HepG2 (cell line): ENCODE data around the gene FAM181A. TPM values are rescaled to one million over a fixed set of nuclear protein-coding genes. Genes with fewer than 3 reads are reported as not detected.

Source experiments
- ATAC-seq: fragments of 200-7000 bp; cut with Tn5 transposase; 3 replicates; pipeline ENCODE4 v1.9.1; 2020; ENCODE audit warnings: mild to moderate bottlenecking, moderate library complexity
- BruUV-seq: library from RNA; stranded (reverse); fragments of 400-500 nt; replicated peaks from 2 replicates; lab custom pipeline; 2021; lab: Mats Ljungman, UMichigan
- CTCF ChIA-PET: fragments of 300-600 bp; formaldehyde crosslinking; extraction: SDS; loops from one replicate; lab custom pipeline; 2021; ENCODE audit warnings: low total read pairs, inconsistent platforms, low intra/inter-chr PET ratio; lab: Yijun Ruan, JAX
- POLR2A ChIA-PET: fragments of 350-600 bp; sonication (Branson Sonifier 250); formaldehyde crosslinking; loops from one replicate; lab custom pipeline; 2020; ENCODE audit warnings: antibody characterized with exemption, inconsistent platforms; lab: Yijun Ruan, JAX
- DNase-seq: peaks from one replicate; pipeline ENCODE4 v3.0.0-alpha.2; 2015; ENCODE audit warnings: low spot score
- FAIRE-seq: peaks from 3 replicates; lab custom pipeline; 2011; peaks lifted over from hg19 to GRCh38; lab: Jason Lieb, UNC
- H2AFZ ChIP-seq: one replicate; pipeline ENCODE4 v1.6.1; 2011; ENCODE audit warnings: low read length, inconsistent platforms
- H3K27ac ChIP-seq: fragments of 300-600 bp; 3 replicates; pipeline ENCODE4 v1.8.0; 2011; ENCODE audit warnings: mixed run types, mild to moderate bottlenecking, mixed read lengths, low read length, inconsistent platforms; ENCODE audit not compliant: insufficient read depth; ENCODE audit errors: extremely low read length
- H3K27me3 ChIP-seq, 2 experiments: fragments of 200-600 bp in 1 of 2; 2 replicates in 1 of 2; 3 replicates in 1 of 2; pipeline versions ENCODE4 v1.6.0 to v1.8.0; 2011; ENCODE audit warnings: low read length in 2 of 2, mild to moderate bottlenecking in 2 of 2, moderate library complexity in 2 of 2, inconsistent platforms in 1 of 2; ENCODE audit not compliant: insufficient read depth in 2 of 2, control insufficient read depth in 1 of 2
- H3K36me3 ChIP-seq, 2 experiments: fragments of 200-600 bp in 1 of 2; replicated peaks in 1 of 2; 2 replicates in 1 of 2; 3 replicates in 1 of 2; pipeline versions ENCODE4 v1.5.1 to v1.8.0; 2011; ENCODE audit warnings: low read length in 2 of 2, inconsistent platforms in 1 of 2; ENCODE audit not compliant: insufficient read depth in 2 of 2, control insufficient read depth in 1 of 2
- H3K4me1 ChIP-seq: 2 replicates; pipeline ENCODE4 v1.5.1; 2012; ENCODE audit warnings: low read length, inconsistent platforms; ENCODE audit not compliant: insufficient read depth
- H3K4me2 ChIP-seq: 2 replicates; pipeline ENCODE4 v1.6.0; 2011; ENCODE audit warnings: low read depth, low read length, inconsistent platforms
- H3K4me3 ChIP-seq, 3 experiments: fragments of 200-600 bp in 1 of 3; sonication (generic), shearing (Covaris generic) in 1 of 3; replicated peaks in 1 of 3; 2 replicates each; pipeline ENCODE4 v1.5.1; 2011 to 2016; ENCODE audit warnings: low read length in 3 of 3, inconsistent platforms in 2 of 3, low read depth in 2 of 3, mild to moderate bottlenecking in 2 of 3, control low read depth in 1 of 3, mixed read lengths in 1 of 3; ENCODE audit not compliant: insufficient read depth in 1 of 3
- H3K79me2 ChIP-seq: one replicate; pipeline ENCODE4 v1.6.1; 2011; ENCODE audit warnings: low read length, inconsistent platforms; ENCODE audit not compliant: insufficient read depth
- H3K9ac ChIP-seq: 2 replicates; pipeline ENCODE4 v1.6.0; 2011; ENCODE audit warnings: mild to moderate bottlenecking, low read depth, low read length, inconsistent platforms; ENCODE audit not compliant: insufficient read depth
- H3K9me3 ChIP-seq: 2 replicates; pipeline ENCODE4 v1.5.1; 2012; ENCODE audit warnings: mild to moderate bottlenecking, low read length
- H4K20me1 ChIP-seq: 2 replicates; pipeline ENCODE4 v1.6.0; 2011; ENCODE audit warnings: inconsistent platforms, mild to moderate bottlenecking, low read length, moderate library complexity; ENCODE audit not compliant: insufficient read depth
- KLF11 ChIP-seq: IDR thresholded peaks from 2 replicates; pipeline ENCODE4 v1.6.1; 2016; ENCODE audit warnings: missing compliant biosample characterization
- MBD4 ChIP-seq: IDR thresholded peaks from 2 replicates; pipeline ENCODE4 v1.6.1; 2012; ENCODE audit warnings: low read length, inconsistent platforms, borderline replicate concordance
- MXD3 ChIP-seq: IDR thresholded peaks from 2 replicates; pipeline ENCODE4 v1.6.1; 2016; ENCODE audit warnings: mild to moderate bottlenecking, missing biosample characterization, missing genetic modification reagents
- NPAS2 ChIP-seq: sonication (generic); formaldehyde crosslinking; IDR thresholded peaks from 2 replicates; pipeline ENCODE4 v1.8.0; 2022; ENCODE audit warnings: mild to moderate bottlenecking, missing genetic modification reagents, borderline replicate concordance
- NR3C1 ChIP-seq: sonication (generic); formaldehyde crosslinking; IDR thresholded peaks from 2 replicates; pipeline ENCODE4 v1.4.0; 2020; ENCODE audit warnings: missing genetic modification reagents
- PREB ChIP-seq: sonication (generic); formaldehyde crosslinking; IDR thresholded peaks from 2 replicates; pipeline ENCODE4 v1.4.0; 2020; ENCODE audit warnings: missing genetic modification reagents
- SMAD9 ChIP-seq: sonication (generic); formaldehyde crosslinking; IDR thresholded peaks from 2 replicates; pipeline ENCODE4 v1.5.1; 2020; ENCODE audit warnings: mild to moderate bottlenecking, missing genetic modification reagents
- SPEN ChIP-seq: sonication (generic); formaldehyde crosslinking; IDR thresholded peaks from 2 replicates; pipeline ENCODE4 v1.5.1; 2020; ENCODE audit warnings: low read depth, mild to moderate bottlenecking, missing genetic modification reagents
- STAT6 ChIP-seq: sonication (generic); formaldehyde crosslinking; IDR thresholded peaks from 2 replicates; pipeline ENCODE4 v1.4.0; 2020; ENCODE audit warnings: missing genetic modification reagents, mild to moderate bottlenecking, borderline replicate concordance
- YY1 ChIP-seq: IDR thresholded peaks from 2 replicates; pipeline ENCODE4 v1.6.1; 2011; ENCODE audit warnings: low read length, low read depth, moderate library complexity, mild to moderate bottlenecking; ENCODE audit not compliant: insufficient read depth, insufficient replicate concordance
- ZNF296 ChIP-seq: sonication (generic); formaldehyde crosslinking; conservative IDR thresholded peaks from 2 replicates; pipeline ENCODE4 v1.5.0; 2020; ENCODE audit warnings: mild to moderate bottlenecking, missing genetic modification reagents
- ZNF430 ChIP-seq: sonication (generic); formaldehyde crosslinking; IDR thresholded peaks from 2 replicates; pipeline ENCODE4 v1.9.0; 2021; ENCODE audit warnings: mild to moderate bottlenecking, missing genetic modification reagents
- ZNF432 ChIP-seq: sonication (generic); formaldehyde crosslinking; IDR thresholded peaks from 2 replicates; pipeline ENCODE4 v1.5.0; 2020; ENCODE audit warnings: missing genetic modification reagents, mild to moderate bottlenecking, borderline replicate concordance
- ZNF776 ChIP-seq: sonication (generic); formaldehyde crosslinking; IDR thresholded peaks from 2 replicates; pipeline ENCODE4 v1.4.0; 2020; ENCODE audit warnings: mild to moderate bottlenecking, missing genetic modification reagents
- ZNF841 ChIP-seq: sonication (generic); formaldehyde crosslinking; IDR thresholded peaks from 2 replicates; pipeline ENCODE4 v1.8.1; 2023; ENCODE audit warnings: missing genetic modification reagents, borderline replicate concordance
- WGBS: methylation state at CpG from one replicate; pipeline ENCODE4 v1.1.6; 2017; ENCODE audit warnings: low lambda C conversion rate; 5-methylcytosine and 5-hydroxymethylcytosine counted together
- in situ Hi-C: cut with HindIII; loops from 2 replicates; pipeline ENCODE4 v1.10.0; 2017; ENCODE audit warnings: low pct_unique_long_range_greater_than_20kb; ENCODE audit not compliant: extremely low pct_ligation_motif_present
- intact Hi-C: fragments of 100-400 bp; cut with micrococcal nuclease; formaldehyde crosslinking; loops from one replicate; pipeline ENCODE4 v1.10.0; 2022; ENCODE audit not compliant: unreplicated experiment
- polyA plus RNA-seq, 8 experiments: library from polyadenylated mRNA; depleted of rRNA in 3 of 8; stranded (reverse) in 7 of 8; unstranded in 1 of 8; fragments of >200 nt; fragmentation: Illumina TruSeq in 4 of 8; extraction: Trizol in 4 of 8; gene quantifications; 2 replicates each; pipeline versions ENCODE4 v1.2.1 to v1.2.3, GENCODE V29; 2011 to 2016; ENCODE audit warnings: low read depth in 4 of 8, missing spikeins in 1 of 8, mixed read lengths in 1 of 8; ENCODE audit not compliant: insufficient read depth in 1 of 8
- total RNA-seq, 5 experiments: library from RNA; depleted of rRNA; stranded (reverse); fragments of >200 nt; fragmentation: Illumina TruSeq; extraction: Trizol; gene quantifications; 2 replicates each; pipeline ENCODE4 v1.2.3, GENCODE V29; 2016; ENCODE audit warnings: low read depth in 1 of 5
- TF ChIP-seq, protein P1 (sequence below): sonication (generic); formaldehyde crosslinking; IDR thresholded peaks from 2 replicates; pipeline ENCODE4 v1.4.0; 2020; ENCODE audit warnings: missing genetic modification reagents, borderline replicate concordance

FAM181A gene
- total and polyA plus RNA-seq, 2 of the 13 experiments (the other 11 are each of a cell fraction or from before 2014, with no cell fraction given), result 1.1 to 1.5 TPM

DNA sequence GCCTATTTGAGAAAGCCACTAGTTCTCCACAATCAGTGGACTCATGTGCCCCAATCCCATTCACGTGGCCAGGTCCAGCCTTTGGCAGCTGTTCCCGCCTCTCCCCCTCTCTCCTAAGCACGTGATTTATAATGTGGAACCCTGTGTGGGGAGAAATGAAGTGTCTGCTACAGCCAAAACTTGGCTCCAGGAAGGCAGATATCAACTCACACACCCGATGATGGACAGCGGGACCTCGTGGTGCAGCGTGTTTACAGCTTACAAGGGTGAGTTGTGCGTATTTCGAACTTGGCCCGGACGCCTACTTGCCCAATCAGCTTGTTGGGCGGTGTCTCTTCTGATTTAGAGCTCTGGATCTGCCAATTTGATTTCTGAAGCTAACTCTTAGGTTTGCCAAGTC, 38.1 kb upstream of the FAM181A start:
- H3K27ac ChIP-seq, result no peak overlapping the region
- no peaks in the 10 kb centered on the region for H3K9me3 ChIP-seq
- H3K4me3 ChIP-seq, result no peak overlapping the region
- H3K4me2 ChIP-seq, result no peak overlapping the region
- H3K4me1 ChIP-seq, result peaks cover 28% of the 10 kb centered on the region
- H4K20me1 ChIP-seq, result no peaks in the 10 kb centered on the region
- BruUV-seq, result no TSS peak
- 10% methylated on average over 4 of the region's 12 CpGs for WGBS
- DNase-seq (no peak), ATAC-seq (no peak), FAIRE-seq (no peak)
- no peaks in the 10 kb centered on the region for H3K36me3 ChIP-seq
- intact Hi-C loops (no loop called here), in situ Hi-C loops (no loop called here)
- ChIA-PET CTCF (no interaction called here), POLR2A (no interaction called here)
- no peak overlapping the region for H3K9ac ChIP-seq
- peaks cover 5 to 49% of the 10 kb centered on the region in 2 experiments; a peak in 4 of 5 replicates for H3K27me3 ChIP-seq
- no peak overlapping the region for H2AFZ ChIP-seq
- H3K79me2 ChIP-seq, result no peaks in the 10 kb centered on the region
- TF ChIP-seq SPEN (CRISPR knock-in tag) (no peak), MXD3 (no peak), MBD4 (no peak), ZNF776 (CRISPR knock-in tag) (no peak), STAT6 (CRISPR knock-in tag) (no peak), YY1 (no peak), NR3C1 (no peak), SMAD9 (CRISPR knock-in tag) (no peak), ZNF841 (no peak), PREB (no peak), KLF11 (no peak), ZNF296 (CRISPR knock-in tag) (no peak), ZNF432 (CRISPR knock-in tag) (no peak), NPAS2 (CRISPR knock-in tag) (no peak), ZNF430 (CRISPR knock-in tag) (no peak)
- TF ChIP-seq, protein P1, sequence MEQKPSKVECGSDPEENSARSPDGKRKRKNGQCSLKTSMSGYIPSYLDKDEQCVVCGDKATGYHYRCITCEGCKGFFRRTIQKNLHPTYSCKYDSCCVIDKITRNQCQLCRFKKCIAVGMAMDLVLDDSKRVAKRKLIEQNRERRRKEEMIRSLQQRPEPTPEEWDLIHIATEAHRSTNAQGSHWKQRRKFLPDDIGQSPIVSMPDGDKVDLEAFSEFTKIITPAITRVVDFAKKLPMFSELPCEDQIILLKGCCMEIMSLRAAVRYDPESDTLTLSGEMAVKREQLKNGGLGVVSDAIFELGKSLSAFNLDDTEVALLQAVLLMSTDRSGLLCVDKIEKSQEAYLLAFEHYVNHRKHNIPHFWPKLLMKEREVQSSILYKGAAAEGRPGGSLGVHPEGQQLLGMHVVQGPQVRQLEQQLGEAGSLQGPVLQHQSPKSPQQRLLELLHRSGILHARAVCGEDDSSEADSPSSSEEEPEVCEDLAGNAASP (CRISPR knock-in tag), result no peak
